Uterus (tissue), 4 donors: Measurements from ENCODE around the gene ZNF469. TPM values are rescaled to one million over a fixed set of nuclear protein-coding genes. Genes with fewer than 3 reads are reported as not detected.

Source experiments
- DNase-seq, 2 donors: peaks; one replicate each; pipeline ENCODE4 v3.0.0-alpha.2; 2019 to 2020
- H3K27ac ChIP-seq, 2 donors: fragments of 200-600 bp; sonication (generic); 1 replicate in 1 of 2; 2 replicates in 1 of 2; pipeline ENCODE4 v1.5.1; 2016 to 2018
- H3K27me3 ChIP-seq, 2 donors: fragments of 200-600 bp; sonication (generic); one replicate each; pipeline ENCODE4 v1.5.1; 2018 to 2019; ENCODE audit warnings: control low read depth in 1 of 2
- H3K36me3 ChIP-seq, 2 donors: fragments of 200-600 bp; sonication (generic); one replicate each; pipeline ENCODE4 v1.5.1; 2019; ENCODE audit warnings: control low read depth in 1 of 2
- H3K4me1 ChIP-seq, 2 donors: fragments of 200-600 bp; sonication (generic); one replicate each; pipeline ENCODE4 v1.5.1; 2018 to 2019; ENCODE audit warnings: control low read depth in 1 of 2
- H3K4me3 ChIP-seq, 2 donors: fragments of 200-600 bp; sonication (generic); 1 replicate in 1 of 2; 2 replicates in 1 of 2; pipeline ENCODE4 v1.5.1; 2018 to 2019; ENCODE audit warnings: mild to moderate bottlenecking in 1 of 2
- H3K9me3 ChIP-seq, 2 donors: fragments of 200-600 bp; sonication (generic); one replicate each; pipeline ENCODE4 v1.5.1; 2019; ENCODE audit warnings: control low read depth in 1 of 2
- POLR2A ChIP-seq, 2 donors: fragments of 450-650 bp; IDR thresholded peaks; one replicate each; pipeline ENCODE4 v1.6.1; 2016; ENCODE audit warnings: antibody characterized with exemption in 2 of 2, mild to moderate bottlenecking in 1 of 2, moderate library complexity in 1 of 2
- intact Hi-C: fragments of 100-400 bp; cut with DNase I; formaldehyde crosslinking; loops from one replicate; pipeline ENCODE4 v1.15.1; 2023; ENCODE audit warnings: low total_unique reads
- total RNA-seq, 4 donors: library from RNA; depleted of rRNA in 3 of 4; stranded (reverse); fragments of >200 nt in 3 of 4; gene quantifications; one replicate each; pipeline versions ENCODE4 v1.1.0 to v1.2.4, GENCODE V29; 2014 to 2023
- TF ChIP-seq, protein P1 (sequence below), 4 experiments: fragments of 200-600 bp in 2 of 4; fragments of 450-650 bp in 2 of 4; sonication (generic) in 2 of 4; IDR thresholded peaks; one replicate each; pipeline ENCODE4 v1.5.1; 2016 to 2019; ENCODE audit warnings: antibody characterized with exemption in 4 of 4, mild to moderate bottlenecking in 2 of 4, moderate library complexity in 1 of 4
- donor health status: DM: yes; HTN: yes; CAD: no.

Gene ZNF469
- total RNA-seq, 4 donors from 2014 or later = 0.51 to 7.9 (median 2.8) TPM; not detected in 1

DNA sequence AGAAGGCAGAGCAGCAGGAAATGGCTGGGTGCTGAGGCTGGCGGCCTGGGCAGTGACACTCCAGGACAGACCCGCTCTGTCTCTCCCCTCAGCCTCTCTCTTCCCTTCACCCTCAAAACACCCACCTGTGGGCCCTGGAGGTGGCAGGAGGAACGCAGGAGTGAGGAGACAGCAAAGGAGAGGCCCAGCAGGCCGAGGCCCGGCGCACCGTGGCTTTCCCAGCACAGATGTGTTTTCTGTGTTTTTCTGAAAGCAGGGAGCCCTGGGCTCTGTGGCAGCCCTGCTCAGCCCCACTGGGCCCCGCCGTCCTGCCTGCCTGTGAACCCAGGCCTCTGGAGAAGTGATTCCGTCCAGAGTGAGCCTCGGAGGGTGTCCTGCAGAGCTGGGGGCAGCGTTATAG, 30.5 kb downstream of the ZNF469 start:
- H3K4me3 ChIP-seq = no peak overlapping the region
- TF ChIP-seq POLR2A (IDR thresholded peaks at IDR 0.05) = no peak
- TF ChIP-seq, protein P1, sequence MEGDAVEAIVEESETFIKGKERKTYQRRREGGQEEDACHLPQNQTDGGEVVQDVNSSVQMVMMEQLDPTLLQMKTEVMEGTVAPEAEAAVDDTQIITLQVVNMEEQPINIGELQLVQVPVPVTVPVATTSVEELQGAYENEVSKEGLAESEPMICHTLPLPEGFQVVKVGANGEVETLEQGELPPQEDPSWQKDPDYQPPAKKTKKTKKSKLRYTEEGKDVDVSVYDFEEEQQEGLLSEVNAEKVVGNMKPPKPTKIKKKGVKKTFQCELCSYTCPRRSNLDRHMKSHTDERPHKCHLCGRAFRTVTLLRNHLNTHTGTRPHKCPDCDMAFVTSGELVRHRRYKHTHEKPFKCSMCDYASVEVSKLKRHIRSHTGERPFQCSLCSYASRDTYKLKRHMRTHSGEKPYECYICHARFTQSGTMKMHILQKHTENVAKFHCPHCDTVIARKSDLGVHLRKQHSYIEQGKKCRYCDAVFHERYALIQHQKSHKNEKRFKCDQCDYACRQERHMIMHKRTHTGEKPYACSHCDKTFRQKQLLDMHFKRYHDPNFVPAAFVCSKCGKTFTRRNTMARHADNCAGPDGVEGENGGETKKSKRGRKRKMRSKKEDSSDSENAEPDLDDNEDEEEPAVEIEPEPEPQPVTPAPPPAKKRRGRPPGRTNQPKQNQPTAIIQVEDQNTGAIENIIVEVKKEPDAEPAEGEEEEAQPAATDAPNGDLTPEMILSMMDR (IDR thresholded peaks at IDR 0.05) = no peak
- H3K27me3 ChIP-seq = no peaks in the 10 kb centered on the region
- no peaks in the 10 kb centered on the region for H3K9me3 ChIP-seq
- intact Hi-C loops = no loop called here
- H3K4me1 ChIP-seq = no peaks in the 10 kb centered on the region
- DNase-seq = no peak
- H3K27ac ChIP-seq = no peak overlapping the region
- no peaks in the 10 kb centered on the region for H3K36me3 ChIP-seq

DNA sequence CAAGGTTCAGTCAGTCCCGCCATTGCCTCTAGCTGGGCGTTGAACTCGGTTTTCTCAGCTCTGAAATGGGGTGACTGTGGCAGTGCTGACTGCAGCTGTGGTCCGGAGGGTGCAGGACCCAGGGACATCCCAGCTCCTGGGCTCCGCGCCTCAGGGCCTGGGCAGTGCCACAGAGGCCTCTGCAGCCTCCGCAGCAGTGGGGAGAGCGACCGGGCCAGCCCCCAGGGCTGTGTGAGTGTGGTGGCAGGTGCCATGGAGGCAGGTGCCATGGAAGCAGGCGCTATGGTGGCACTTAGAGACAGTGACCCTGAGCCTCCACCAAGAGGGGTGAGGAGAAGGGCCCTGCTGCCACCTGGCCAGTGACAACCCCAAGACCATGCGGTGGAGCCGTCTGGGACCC, 30.9 kb downstream of the ZNF469 start:
- no peak for TF ChIP-seq POLR2A (IDR thresholded peaks at IDR 0.05)
- TF ChIP-seq, protein P1 (IDR thresholded peaks at IDR 0.05) = no peak
- DNase-seq = no peak
- Histone ChIP-seq H3K27ac (no peak overlapping the region), H3K27me3 (no peaks in the 10 kb centered on the region), H3K4me1 (no peaks in the 10 kb centered on the region), H3K36me3 (no peaks in the 10 kb centered on the region), H3K4me3 (no peak overlapping the region), H3K9me3 (no peaks in the 10 kb centered on the region)
- intact Hi-C loops = no loop called here

DNA sequence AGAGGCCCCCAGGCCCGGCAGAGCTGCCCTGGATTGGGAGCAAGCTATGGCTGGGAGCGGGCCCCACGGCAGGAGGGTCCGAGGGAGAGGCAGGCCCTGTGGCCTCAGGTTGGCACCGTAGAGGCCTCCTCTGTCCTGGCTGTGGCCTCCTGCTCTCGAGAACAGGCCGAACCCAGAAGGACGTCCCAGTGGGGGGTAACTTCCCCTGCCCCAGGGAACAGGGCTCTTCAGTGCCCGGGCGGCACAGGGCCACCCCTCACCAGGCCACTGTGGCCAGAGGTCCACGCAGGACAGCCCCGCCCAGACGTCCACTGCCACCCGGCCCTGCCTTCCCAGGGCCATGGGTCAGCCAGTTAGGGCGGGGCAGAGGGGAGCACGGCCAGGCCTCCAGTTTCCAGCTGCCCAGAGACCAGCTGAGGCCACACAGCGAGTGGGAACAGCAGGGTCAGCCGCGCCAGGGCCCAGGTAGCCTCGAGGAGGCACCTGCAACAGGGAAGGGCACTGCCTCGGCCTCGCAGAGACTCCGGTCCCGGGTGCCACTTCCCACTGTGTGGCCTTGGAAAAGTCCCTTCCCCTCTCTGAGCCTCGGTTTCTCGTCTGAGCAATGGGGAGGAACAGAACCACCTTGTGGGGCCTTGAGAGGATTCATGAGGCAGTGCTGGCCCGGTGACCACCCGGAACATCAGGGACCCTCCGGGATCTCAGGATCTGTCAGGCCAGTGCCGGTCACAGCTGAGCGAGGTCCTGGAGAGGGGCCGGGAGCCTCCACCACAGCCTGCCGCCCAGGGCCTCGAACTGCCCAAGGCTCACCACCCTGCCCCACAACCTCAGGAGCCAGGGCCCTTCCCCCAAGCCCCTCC, 32.0 kb downstream of the ZNF469 start:
- no peaks in the 10 kb centered on the region for H3K27me3 ChIP-seq
- H3K4me3 ChIP-seq = no peak overlapping the region
- no peaks in the 10 kb centered on the region for H3K36me3 ChIP-seq
- no peak overlapping the region for H3K27ac ChIP-seq
- DNase-seq = no peak
- no peak for TF ChIP-seq POLR2A (IDR thresholded peaks at IDR 0.05)
- TF ChIP-seq, protein P1 (IDR thresholded peaks at IDR 0.05) = no peak
- H3K4me1 ChIP-seq = no peaks in the 10 kb centered on the region
- intact Hi-C loops = no loop called here
- no peaks in the 10 kb centered on the region for H3K9me3 ChIP-seq

DNA sequence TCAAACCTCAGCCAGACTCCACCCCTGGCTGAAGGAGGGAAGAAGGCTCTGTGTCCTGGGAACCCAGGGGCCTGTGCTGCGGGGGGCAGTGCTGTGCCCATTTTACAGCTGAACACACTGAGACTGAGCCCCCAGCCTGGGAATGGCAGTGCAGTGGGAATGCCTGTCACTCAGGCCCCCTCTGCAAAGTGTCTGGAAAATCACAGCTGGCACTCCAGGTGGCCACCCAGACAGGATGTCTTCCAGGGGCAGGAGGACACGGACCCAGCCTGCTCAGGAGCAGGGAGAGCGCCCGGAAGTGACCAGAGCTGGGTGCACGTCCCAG, 32.6 kb downstream of the ZNF469 start:
- H3K4me1 ChIP-seq = no peaks in the 10 kb centered on the region
- TF ChIP-seq POLR2A (IDR thresholded peaks at IDR 0.05) = no peak
- TF ChIP-seq, protein P1 (IDR thresholded peaks at IDR 0.05) = no peak
- no peak for DNase-seq
- H3K9me3 ChIP-seq = no peaks in the 10 kb centered on the region
- no peaks in the 10 kb centered on the region for H3K27me3 ChIP-seq
- intact Hi-C loops = no loop called here
- no peaks in the 10 kb centered on the region for H3K36me3 ChIP-seq
- no peak overlapping the region for H3K4me3 ChIP-seq
- no peak overlapping the region for H3K27ac ChIP-seq

DNA sequence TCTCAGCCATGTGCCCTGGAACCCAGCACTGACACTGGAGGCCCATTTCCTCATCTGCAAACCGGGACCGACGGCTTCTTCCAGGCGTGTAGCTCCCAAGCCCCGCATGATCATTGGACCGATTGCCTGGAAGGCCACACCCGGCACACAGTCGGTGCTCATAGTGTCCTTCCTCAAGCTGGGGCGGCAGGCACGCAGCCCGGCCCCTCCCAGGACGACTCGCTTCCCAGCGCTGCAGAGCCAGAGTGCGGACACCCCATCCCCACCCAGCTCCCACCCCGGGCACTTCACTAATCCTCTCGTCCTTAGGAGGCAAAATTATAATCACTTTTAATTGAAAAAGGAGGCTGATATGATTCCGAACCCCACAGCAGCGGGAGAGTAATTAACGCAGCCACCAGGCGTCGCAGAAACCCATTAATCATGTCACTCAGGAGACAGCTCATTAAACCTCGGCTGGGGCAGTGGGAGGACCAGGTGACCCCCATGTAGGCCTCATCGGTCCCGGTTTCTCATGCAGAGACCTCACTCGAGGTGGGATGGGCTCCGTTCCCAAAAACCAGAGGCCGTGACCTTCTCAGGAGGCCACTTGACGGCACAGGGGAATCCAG, 33.1 kb downstream of the ZNF469 start:
- no peak for TF ChIP-seq POLR2A (IDR thresholded peaks at IDR 0.05)
- TF ChIP-seq, protein P1 (IDR thresholded peaks at IDR 0.05) = no peak
- no peak for DNase-seq
- intact Hi-C loops = no loop called here
- H3K27me3 ChIP-seq = no peaks in the 10 kb centered on the region
- H3K4me1 ChIP-seq = no peaks in the 10 kb centered on the region
- H3K36me3 ChIP-seq = no peaks in the 10 kb centered on the region
- H3K9me3 ChIP-seq = no peaks in the 10 kb centered on the region
- no peak overlapping the region for H3K4me3 ChIP-seq
- no peak overlapping the region for H3K27ac ChIP-seq
